Cardiac septum (tissue), 1 donor: ENCODE measurements around the gene PRR18. TPM values are rescaled to one million over a fixed set of nuclear protein-coding genes. Genes with fewer than 3 reads are reported as not detected.

Experiments
- DNase-seq: peaks from one replicate; pipeline ENCODE4 v3.0.0-alpha.2; 2020; ENCODE audit warnings: low spot score
- intact Hi-C: fragments of 100-400 bp; cut with DNase I; formaldehyde crosslinking; loops from one replicate; pipeline ENCODE4 v1.14.0; 2022
- total RNA-seq: library from RNA; stranded (reverse); fragmentation: NEBNext Ultra II Directional; extraction: Animal tissue kit (Norgen Biotek cat#: 25700); gene quantifications from one replicate; pipeline ENCODE4 v1.2.1, GENCODE V29; 2021
- donor health status: DM: no; HTN: no; CAD: no.

The PRR18 gene
- total RNA-seq, 1 donor from 2014 or later, result 0.13 TPM

- intact Hi-C loops, result no loop called here
- no peak for DNase-seq
These were observed 787 bp upstream of the PRR18 start for GRCh38 chr6:166308769-166309589.

GRCh38 chr6:166307082-166308032, 835 bp downstream of the PRR18 start:
- intact Hi-C loops, result no loop called here
- no peak for DNase-seq

- intact Hi-C loops, result no loop called here
- DNase-seq, result no peak
These were observed 1.7 kb downstream of the PRR18 start for GRCh38 chr6:166306378-166307081.

GRCh38 chr6:166305562-166306117, 2.6 kb downstream of the PRR18 start:
- intact Hi-C loops, result no loop called here
- DNase-seq, result no peak

- intact Hi-C loops, result no loop called here
These were observed 4.1 kb downstream of the PRR18 start for GRCh38 chr6:166304106-166304505.

DNA sequence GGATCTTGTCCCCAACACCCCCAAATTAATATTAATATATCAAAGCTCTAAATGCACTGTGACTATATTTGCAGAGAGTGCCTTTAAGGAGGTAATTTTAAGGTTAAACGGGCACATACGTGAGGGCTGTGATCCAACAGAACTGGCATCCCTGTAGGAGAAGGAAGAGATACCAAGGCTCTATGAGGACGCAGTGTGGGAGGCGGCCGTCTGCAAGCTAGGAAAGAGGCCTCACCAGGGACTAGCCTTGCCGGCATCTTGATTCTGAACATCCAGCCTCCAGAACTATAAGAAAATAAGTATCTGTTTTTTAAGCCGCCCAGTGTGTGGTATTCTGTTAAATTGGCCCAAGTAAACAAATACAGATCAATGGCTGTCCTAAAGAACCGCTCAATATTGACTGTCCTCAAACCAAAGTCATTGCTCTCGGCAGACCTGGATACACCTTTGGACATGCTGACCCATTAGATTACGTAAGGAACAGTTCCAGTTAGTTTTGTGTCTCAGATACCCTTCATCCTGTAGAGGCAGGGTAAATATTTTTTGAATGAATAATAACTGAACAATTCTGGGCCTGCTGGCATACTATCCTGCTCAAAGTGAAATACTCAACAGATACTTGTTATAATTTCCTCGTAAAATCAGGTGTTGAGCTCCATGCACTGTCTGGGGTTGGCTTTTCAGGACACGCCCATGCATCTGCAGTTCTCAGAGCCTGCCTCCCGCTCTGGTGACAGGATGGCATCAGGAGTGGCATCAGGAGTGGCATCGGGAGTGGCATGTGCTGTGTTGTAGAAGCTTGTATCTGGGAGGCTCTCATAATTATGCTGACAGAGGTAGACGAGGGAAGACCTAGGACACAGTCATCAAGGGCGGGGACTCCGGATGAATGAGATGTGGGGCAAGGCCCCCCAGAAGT, 6.3 kb downstream of the PRR18 start:
- intact Hi-C loops, result no loop called here
- DNase-seq, result no peak

More at GRCh38 chr6:166304106-166304505, 4.1 kb downstream of the PRR18 start:
- DNase-seq, result no peak

DNA sequence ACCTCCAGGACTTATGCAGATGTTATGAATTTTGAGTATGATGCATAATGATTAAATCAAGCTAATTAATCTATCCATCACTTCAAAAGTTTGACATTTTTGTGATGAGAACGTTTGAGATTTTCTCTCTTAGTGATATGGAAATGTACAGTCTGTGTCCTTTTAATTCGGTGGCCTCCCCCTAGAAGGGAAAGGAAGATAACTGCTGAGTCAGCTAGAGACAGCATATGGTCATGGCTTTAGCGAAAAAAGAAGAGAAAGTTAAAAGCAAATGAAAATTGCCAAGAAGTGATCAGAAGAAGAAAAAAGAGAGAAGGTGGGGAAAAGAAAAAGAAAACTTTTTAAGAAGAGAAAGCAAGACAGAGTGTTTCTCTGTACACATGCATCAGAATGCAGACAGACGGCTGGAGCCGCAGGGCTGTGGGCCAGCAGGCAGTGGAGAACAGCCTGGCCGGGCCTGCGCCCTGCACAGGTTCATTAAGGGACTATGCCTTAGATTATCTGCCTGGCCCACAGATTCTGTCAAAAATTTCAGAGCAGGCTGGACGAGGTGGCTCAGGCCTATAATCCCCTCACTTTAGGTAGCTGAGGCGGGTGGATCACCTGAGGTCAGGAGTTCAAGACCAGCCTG, 7.7 kb downstream of the PRR18 start:
- DNase-seq, result no peak
- intact Hi-C loops, result no loop called here

DNA sequence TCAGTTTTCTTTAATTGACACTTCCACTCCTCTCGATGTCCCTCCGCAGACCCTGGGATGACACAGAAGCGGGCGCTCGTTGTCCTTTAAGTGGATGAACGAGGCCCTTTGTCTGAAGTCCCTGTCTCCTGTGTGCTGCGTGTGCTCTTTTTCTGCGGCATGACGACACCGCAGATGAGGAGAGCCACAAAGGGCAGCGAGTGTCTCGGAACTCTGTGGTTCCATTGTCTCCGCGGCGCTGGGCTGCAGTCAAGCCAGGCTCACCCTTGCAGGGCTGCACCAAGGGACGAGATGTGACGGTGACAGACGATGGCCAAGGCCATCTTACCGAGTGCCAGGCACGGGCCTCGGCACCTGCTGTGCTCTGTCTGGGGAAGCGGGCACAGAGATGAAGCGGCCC, 10.6 kb downstream of the PRR18 start:
- intact Hi-C loops, result no loop called here
- DNase-seq, result no peak

DNA sequence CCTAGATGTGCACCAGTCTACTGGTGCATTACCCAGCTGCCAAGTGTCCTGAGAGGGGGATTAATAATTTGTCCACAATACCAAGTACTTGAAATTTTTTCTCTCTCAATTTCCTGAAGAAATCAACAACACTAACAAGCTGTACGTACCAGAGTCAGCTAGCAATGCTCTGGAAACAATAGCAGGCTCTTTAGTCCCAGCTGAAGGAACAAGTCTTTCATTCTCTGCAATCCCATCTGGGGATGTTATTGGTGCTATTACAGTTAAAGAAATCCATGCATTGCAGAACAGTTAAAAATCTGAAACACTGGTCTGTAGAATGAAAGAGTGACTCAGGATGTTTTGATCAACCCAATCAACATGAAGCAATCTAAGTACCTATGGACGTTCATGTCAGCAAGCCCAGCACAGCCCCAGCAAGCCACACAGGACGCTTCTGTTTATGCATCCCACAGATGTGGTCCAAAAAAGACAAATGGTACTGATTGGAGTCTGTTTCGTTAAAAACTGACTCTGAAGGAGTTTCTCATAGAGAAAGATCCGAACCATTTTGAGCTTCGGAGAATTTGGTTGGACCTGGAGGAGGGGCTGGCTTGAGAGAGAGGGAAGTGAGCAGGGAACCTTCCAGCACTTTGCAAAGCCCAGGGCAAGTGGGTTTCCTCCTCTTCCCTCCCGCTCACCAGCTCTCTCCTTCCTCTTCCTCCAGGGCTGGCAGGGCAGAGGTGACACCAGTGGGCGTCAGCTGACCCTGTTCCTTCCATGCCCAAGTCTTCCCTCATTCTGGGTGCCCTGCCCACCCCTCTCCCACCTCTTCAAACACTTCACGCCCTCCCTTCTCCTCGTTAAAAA, 11.9 kb downstream of the PRR18 start:
- intact Hi-C loops, result no loop called here
- DNase-seq, result no peak

- intact Hi-C loops, result no loop called here
- no peak for DNase-seq
These were observed 14.2 kb downstream of the PRR18 start for GRCh38 chr6:166293731-166294584.

- intact Hi-C loops, result no loop called here
- no peak for DNase-seq
These were observed 18.8 kb downstream of the PRR18 start for GRCh38 chr6:166289207-166290060.

- intact Hi-C loops, result no loop called here
- no peak for DNase-seq
These were observed 21.3 kb downstream of the PRR18 start for GRCh38 chr6:166286839-166287271.

DNA sequence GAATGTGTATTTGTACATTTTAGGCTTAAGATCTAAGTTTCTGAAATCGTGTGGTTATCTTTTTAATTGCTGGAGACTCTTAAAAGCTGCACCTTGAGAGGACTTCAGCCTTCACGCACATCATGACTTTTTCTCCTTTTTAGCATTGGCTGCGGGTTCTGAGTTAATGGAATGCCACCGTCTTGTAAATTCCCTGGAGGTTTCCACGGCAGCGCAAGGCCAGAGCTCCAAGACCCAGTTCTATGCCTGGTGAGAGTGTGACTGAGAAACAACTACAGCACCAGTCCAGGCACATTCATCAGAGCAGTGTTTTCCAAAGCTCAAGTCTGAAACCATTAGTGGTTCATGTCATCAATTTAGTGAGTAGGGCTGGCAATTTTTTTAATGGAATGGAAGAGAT, 23.0 kb downstream of the PRR18 start:
- intact Hi-C loops, result no loop called here
- no peak for DNase-seq

DNA sequence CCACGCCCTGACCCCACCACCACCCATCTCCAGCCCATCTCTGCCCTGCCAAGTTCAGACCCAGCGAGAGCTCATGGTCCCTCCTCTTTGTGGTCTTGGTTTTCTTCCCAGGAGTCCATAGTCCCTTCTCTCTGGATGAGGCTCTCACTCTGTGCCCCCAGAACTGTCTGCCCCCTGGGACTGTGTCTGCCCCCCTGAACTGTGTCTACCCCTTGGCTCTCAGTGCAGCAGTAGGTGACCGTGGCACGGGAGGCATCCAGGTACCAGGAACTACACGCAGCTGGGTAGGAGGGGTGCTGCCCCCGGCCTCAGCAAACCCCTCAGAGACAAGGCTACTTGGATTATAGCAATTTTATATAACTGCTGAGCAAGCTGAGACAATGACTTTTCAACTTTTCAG, 23.6 kb downstream of the PRR18 start:
- no peak for DNase-seq
- intact Hi-C loops, result no loop called here

GRCh38 chr6:166282394-166283032, 25.7 kb downstream of the PRR18 start:
- no peak for DNase-seq
- intact Hi-C loops, result no loop called here
